GM10266 (cell line): ENCODE results near the gene TMEM100.

Experiments
- DNase-seq: peaks from one replicate; pipeline ENCODE4 v3.0.0; 2012; ENCODE audit errors: extremely low spot score
- TF ChIP-seq, protein P1 (sequence below): IDR thresholded peaks from 2 replicates; pipeline ENCODE4 v1.5.1; 2012; ENCODE audit warnings: mild to moderate bottlenecking, low read depth; ENCODE audit not compliant: control insufficient read depth, insufficient read depth; ENCODE audit errors: missing control alignments

Gene TMEM100

DNA sequence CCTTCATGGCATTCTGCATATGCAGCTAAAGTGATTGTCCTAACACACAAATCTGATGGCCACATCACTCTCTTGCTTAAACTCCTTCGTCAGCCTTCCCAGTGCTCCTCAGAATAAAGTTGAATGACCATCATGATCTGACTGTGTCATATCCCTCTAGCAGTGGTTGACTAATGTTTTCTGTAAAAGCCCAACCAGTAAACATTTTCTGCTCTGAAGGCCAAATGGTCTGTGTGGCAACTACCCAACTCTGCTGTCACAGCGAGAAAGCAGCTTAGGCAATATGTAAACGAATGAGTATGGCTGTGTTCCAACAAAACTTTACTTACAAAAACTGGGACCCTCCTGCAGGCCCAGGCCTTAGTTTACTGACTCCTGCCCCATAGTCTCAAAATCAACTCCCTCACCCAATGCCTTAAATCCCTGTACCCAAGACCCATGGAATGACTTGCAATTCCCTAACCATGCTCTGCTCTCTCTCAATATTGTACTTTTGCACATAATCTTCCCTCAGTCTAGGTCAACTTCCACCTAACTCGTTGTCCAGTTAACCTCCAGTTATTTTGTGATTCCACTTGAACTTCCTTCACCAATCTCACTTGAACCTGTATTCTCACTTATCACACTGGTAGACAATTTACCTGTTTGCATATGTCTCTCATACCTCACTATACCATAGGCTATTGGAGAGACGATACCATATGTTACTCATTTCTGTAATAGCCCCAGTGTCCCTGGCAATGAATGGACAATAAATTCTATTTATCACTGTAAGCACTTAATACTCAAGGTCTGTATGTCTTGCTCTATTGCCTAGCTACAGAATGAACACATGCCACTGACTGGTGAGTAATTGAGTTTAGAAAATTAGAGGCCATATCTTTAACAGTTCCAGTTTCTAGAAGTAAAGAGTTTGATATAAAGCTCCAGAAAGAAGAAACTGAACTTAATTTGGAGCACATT is 29.1 kb downstream of the TMEM100 start:
- TF ChIP-seq, protein P1, sequence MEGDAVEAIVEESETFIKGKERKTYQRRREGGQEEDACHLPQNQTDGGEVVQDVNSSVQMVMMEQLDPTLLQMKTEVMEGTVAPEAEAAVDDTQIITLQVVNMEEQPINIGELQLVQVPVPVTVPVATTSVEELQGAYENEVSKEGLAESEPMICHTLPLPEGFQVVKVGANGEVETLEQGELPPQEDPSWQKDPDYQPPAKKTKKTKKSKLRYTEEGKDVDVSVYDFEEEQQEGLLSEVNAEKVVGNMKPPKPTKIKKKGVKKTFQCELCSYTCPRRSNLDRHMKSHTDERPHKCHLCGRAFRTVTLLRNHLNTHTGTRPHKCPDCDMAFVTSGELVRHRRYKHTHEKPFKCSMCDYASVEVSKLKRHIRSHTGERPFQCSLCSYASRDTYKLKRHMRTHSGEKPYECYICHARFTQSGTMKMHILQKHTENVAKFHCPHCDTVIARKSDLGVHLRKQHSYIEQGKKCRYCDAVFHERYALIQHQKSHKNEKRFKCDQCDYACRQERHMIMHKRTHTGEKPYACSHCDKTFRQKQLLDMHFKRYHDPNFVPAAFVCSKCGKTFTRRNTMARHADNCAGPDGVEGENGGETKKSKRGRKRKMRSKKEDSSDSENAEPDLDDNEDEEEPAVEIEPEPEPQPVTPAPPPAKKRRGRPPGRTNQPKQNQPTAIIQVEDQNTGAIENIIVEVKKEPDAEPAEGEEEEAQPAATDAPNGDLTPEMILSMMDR, result no peak
- DNase-seq, result no peak

DNA sequence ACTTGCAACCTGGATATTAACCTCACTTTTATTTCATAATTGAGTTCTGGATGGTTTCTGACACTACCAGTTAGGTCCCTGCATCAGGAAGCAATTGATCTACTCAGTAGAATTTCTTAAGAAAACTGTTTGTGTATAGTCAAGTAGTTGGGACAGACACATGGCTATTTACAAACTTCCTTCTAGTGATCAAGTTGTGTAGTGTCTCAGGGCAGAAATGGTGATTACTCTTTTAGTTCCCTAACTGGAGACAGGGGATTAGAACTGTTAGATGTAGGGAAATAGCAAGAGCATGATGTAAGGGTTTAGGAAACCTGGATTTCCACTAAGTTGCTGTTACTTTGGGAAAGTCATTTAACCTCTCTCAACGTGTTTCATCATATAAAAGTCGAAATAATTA is 30.4 kb downstream of the TMEM100 start:
- TF ChIP-seq, protein P1, result no peak
- DNase-seq, result no peak

DNA sequence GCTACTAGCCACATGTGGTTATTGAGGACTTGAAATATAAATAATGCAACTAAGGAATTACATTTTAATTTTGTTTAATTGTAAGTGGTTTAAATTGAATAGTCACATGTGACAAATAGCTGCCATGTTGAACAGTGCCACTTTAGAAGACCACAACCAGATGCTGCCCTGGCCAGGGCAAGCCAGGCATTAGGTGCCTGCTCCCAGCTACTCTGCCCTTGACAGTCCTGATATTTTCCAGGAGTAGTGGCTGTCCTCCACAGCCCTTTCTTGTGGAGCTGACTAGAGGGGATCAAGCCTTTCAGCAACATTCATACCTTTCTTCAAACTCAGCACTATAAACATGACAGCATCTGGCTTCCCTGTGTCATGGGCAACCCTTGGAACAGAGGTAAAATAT is 31.0 kb downstream of the TMEM100 start:
- TF ChIP-seq, protein P1, result no peak
- no peak for DNase-seq

DNA sequence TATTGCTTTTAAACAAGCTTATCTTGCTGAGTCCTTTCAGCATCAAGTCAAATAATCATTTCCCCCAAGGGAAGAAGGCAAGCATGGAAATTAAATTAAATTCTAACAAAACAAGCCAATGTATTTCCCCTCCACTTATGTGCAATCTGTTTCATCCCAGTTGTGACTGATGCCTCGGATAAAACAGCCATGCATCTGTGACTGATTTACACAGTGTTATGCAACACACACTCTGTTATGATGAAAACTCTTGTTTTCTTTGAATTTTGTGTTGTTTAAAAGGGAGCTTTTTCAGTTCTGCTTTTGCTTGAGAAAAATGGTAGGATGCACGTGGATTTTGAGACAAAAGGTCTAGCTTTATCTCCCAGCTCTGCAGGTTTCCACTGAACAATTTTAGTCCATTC is 32.6 kb downstream of the TMEM100 start:
- TF ChIP-seq, protein P1, result no peak
- no peak for DNase-seq

DNA sequence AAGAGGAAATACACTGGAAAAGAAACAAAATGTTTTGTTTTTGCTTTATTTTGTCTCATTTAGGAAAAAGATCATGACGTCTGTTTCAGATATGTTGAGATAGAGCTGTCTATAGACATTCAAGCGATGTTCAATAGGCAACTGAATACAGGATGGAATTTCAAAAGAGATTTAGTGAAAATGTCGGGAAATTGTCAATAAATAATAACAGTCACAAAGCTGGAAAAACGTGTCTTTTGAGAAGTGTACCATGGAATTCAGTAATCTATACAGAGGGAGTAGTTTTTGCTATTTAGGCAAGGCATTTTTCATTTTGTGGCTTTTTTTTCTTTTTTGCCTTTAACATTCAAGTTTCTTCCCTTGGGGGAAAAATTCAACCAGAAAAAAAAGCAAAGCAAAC is 33.0 kb downstream of the TMEM100 start:
- TF ChIP-seq, protein P1, result no peak
- no peak for DNase-seq

DNA sequence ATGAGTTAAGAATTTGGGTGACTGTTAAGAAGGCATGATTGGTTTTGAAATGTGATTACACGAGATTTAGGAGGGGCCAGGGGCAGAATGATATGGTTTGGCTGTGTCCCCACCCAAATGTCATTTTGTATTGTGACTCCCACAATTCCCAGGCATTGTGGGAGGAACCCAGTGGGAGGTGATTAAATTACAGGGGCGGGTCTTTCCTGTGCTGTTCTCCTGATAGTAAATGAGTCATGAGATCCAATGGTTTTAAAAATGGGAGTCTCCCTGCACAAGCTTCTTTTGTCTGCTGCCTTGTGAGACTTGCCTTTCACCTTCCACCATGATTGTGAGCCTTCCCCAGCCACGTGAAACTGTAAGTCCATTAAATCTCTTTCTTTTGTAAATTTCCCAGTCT is 34.6 kb downstream of the TMEM100 start:
- DNase-seq, result no peak
- TF ChIP-seq, protein P1, result no peak

DNA sequence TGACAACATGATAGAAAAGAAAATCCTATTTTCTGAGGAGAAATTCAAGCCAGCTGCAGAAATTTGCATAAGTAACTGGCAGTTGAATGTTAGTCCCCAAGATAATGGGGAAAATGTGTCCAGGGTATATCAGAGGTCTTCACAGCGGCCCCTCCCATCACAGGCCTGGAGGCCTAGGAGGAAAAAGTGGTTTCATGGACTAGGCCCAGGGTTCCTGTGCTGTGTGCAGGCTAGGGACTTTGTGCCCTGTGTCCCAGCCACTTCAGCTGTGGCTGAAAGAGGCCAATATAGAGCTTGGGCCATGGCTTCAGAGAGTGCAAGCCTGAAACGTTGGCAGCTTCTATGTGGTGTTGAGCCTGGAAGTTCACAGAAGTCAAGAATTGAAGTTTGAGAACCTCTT is 35.6 kb downstream of the TMEM100 start:
- TF ChIP-seq, protein P1, result no peak
- DNase-seq, result no peak
